Ovary (tissue), 3 donors: Measurements from ENCODE around the gene BPIFB4.

Source experiments
- CTCF ChIP-seq, 3 donors: fragments of 450-650 bp in 2 of 3; fragments of 200-600 bp in 1 of 3; IDR thresholded peaks; one replicate each; pipeline versions ENCODE4 v1.5.1 to v1.8.0; 2016 to 2022; ENCODE audit warnings: antibody characterized with exemption in 3 of 3, mild to moderate bottlenecking in 1 of 3
- EP300 ChIP-seq: sonication (generic); formaldehyde crosslinking; IDR thresholded peaks from one replicate; pipeline ENCODE4 v1.6.1; 2017; ENCODE audit warnings: antibody characterized with exemption
- POLR2A ChIP-seq: fragments of 450-650 bp; IDR thresholded peaks from one replicate; pipeline ENCODE4 v1.6.1; 2017; ENCODE audit warnings: antibody characterized with exemption, mild to moderate bottlenecking, moderate library complexity
- donor health status: DM: no; HTN: no; CAD: no.

GRCh38 chr20:33108661-33109060 lies 29.2 kb downstream of the BPIFB4 start:
- TF ChIP-seq CTCF (IDR thresholded peaks at IDR 0.05) (no peak), POLR2A (no peak), EP300 (no peak)
